H9 (cell line): Measurements from ENCODE around the gene MMP11. TPM values are rescaled to one million over a fixed set of nuclear protein-coding genes. Genes with fewer than 3 reads are reported as not detected.

ENCODE experiments used
- DNase-seq: peaks from one replicate; pipeline ENCODE4 v3.0.0-alpha.2; 2017
- H2AFZ ChIP-seq: one replicate; pipeline ENCODE4 v1.6.1; 2013; ENCODE audit warnings: mild to moderate bottlenecking, low read length, control low read depth, moderate library complexity
- H2AK5ac ChIP-seq: 2 replicates; pipeline ENCODE4 v1.6.1; 2013; ENCODE audit warnings: low read length, control low read depth, mixed read lengths; ENCODE audit not compliant: insufficient read length
- H2BK120ac ChIP-seq: one replicate; pipeline ENCODE4 v1.6.1; 2013; ENCODE audit warnings: low read depth, mild to moderate bottlenecking, low read length, control low read depth, inconsistent platforms; ENCODE audit not compliant: poor library complexity, severe bottlenecking
- H2BK12ac ChIP-seq: 2 replicates; pipeline ENCODE4 v1.6.1; 2013; ENCODE audit warnings: low read length, control low read depth, mixed read lengths, low read depth; ENCODE audit not compliant: insufficient read length
- H2BK15ac ChIP-seq: 2 replicates; pipeline ENCODE4 v1.6.1; 2013; ENCODE audit warnings: low read depth, low read length, control low read depth
- H2BK20ac ChIP-seq: one replicate; pipeline ENCODE4 v1.6.1; 2013; ENCODE audit warnings: low read depth, mild to moderate bottlenecking, low read length, control low read depth, inconsistent platforms; ENCODE audit not compliant: poor library complexity, severe bottlenecking
- H2BK5ac ChIP-seq: 2 replicates; pipeline ENCODE4 v1.6.1; 2013; ENCODE audit warnings: low read length, control low read depth, mixed read lengths; ENCODE audit not compliant: insufficient read length
- H3K14ac ChIP-seq: 2 replicates; pipeline ENCODE4 v1.6.1; 2013; ENCODE audit warnings: low read length, control low read depth; ENCODE audit not compliant: insufficient read depth
- H3K18ac ChIP-seq: 2 replicates; pipeline ENCODE4 v1.6.1; 2013; ENCODE audit warnings: low read depth, mild to moderate bottlenecking, mixed read lengths, low read length, control low read depth; ENCODE audit not compliant: insufficient read length
- H3K23ac ChIP-seq: 2 replicates; pipeline ENCODE4 v1.6.1; 2013; ENCODE audit warnings: low read length, control low read depth, mixed read lengths, low read depth; ENCODE audit not compliant: insufficient read length
- H3K23me2 ChIP-seq: 2 replicates; pipeline ENCODE4 v1.6.1; 2013; ENCODE audit warnings: low read depth, mild to moderate bottlenecking, mixed read lengths, low read length, control low read depth; ENCODE audit not compliant: insufficient read length, poor library complexity, severe bottlenecking
- H3K27ac ChIP-seq: 2 replicates; pipeline ENCODE4 v1.5.1; 2013; ENCODE audit warnings: low read length, control low read depth, mixed read lengths, low read depth; ENCODE audit not compliant: insufficient read length
- H3K27me3 ChIP-seq: 2 replicates; pipeline ENCODE4 v1.6.1; 2013; ENCODE audit warnings: low read length, control low read depth, inconsistent platforms; ENCODE audit not compliant: insufficient read depth
- H3K4ac ChIP-seq: 2 replicates; pipeline ENCODE4 v1.6.1; 2013; ENCODE audit warnings: low read depth, mild to moderate bottlenecking, control low read depth, inconsistent platforms, low read length, moderate library complexity
- H3K4me1 ChIP-seq: 2 replicates; pipeline ENCODE4 v1.6.1; 2013; ENCODE audit warnings: low read length, control low read depth, inconsistent platforms; ENCODE audit not compliant: insufficient read depth
- H3K4me2 ChIP-seq: 2 replicates; pipeline ENCODE4 v1.6.1; 2013; ENCODE audit warnings: low read length, control low read depth, mixed read lengths; ENCODE audit not compliant: insufficient read length, insufficient read depth
- H3K56ac ChIP-seq: 2 replicates; pipeline ENCODE4 v1.6.1; 2013; ENCODE audit warnings: low read depth, mild to moderate bottlenecking, mixed read lengths, low read length, control low read depth; ENCODE audit not compliant: insufficient read length
- H3K79me1 ChIP-seq: 2 replicates; pipeline ENCODE4 v1.6.1; 2013; ENCODE audit warnings: low read depth, mild to moderate bottlenecking, moderate library complexity, low read length, control low read depth, inconsistent platforms; ENCODE audit not compliant: insufficient read depth, poor library complexity, severe bottlenecking
- H3K79me2 ChIP-seq: 2 replicates; pipeline ENCODE4 v1.6.1; 2013; ENCODE audit warnings: low read length, control low read depth, inconsistent platforms; ENCODE audit not compliant: insufficient read depth
- H3K9ac ChIP-seq: 2 replicates; pipeline ENCODE4 v1.6.1; 2013; ENCODE audit warnings: low read length, control low read depth, mixed read lengths; ENCODE audit not compliant: insufficient read length; ENCODE audit errors: extremely low read depth
- H3K9me3 ChIP-seq: one replicate; pipeline ENCODE4 v1.6.1; 2013; ENCODE audit warnings: low read depth, low read length, inconsistent platforms; ENCODE audit not compliant: control insufficient read depth
- H3T11ph ChIP-seq: one replicate; pipeline ENCODE4 v1.6.1; 2013; ENCODE audit warnings: mild to moderate bottlenecking, low read length, control low read depth, inconsistent platforms
- H4K20me1 ChIP-seq: one replicate; pipeline ENCODE4 v1.6.1; 2013; ENCODE audit not compliant: control insufficient read depth, insufficient read length, insufficient read depth
- H4K5ac ChIP-seq: 2 replicates; pipeline ENCODE4 v1.6.1; 2013; ENCODE audit warnings: low read depth, mild to moderate bottlenecking, mixed read lengths, low read length, control low read depth; ENCODE audit not compliant: insufficient read length
- H4K8ac ChIP-seq: replicated peaks from 2 replicates; pipeline ENCODE4 v1.6.1; 2013; ENCODE audit warnings: low read length, control low read depth, mixed read lengths, low read depth; ENCODE audit not compliant: insufficient read length
- H4K91ac ChIP-seq: 2 replicates; pipeline ENCODE4 v1.6.1; 2013; ENCODE audit warnings: low read depth, mild to moderate bottlenecking, moderate library complexity, mixed read lengths, low read length, control low read depth; ENCODE audit not compliant: insufficient read length
- H3K27ac Mint-ChIP-seq, 3 experiments: 2 replicates in 2 of 3; 3 replicates in 1 of 3; pipeline ENCODE4 v1.8.0; 2020 to 2021; ENCODE audit warnings: mixed read lengths in 3 of 3, mild to moderate bottlenecking in 1 of 3, moderate library complexity in 1 of 3
- H3K27me3 Mint-ChIP-seq: 2 replicates; pipeline ENCODE4 v1.8.0; 2021; ENCODE audit warnings: low read depth, mild to moderate bottlenecking, moderate library complexity, mixed read lengths
- H3K36me3 Mint-ChIP-seq, 3 experiments: 2 replicates in 2 of 3; 3 replicates in 1 of 3; pipeline ENCODE4 v1.8.0; 2020 to 2021; ENCODE audit warnings: low read depth in 3 of 3, mixed read lengths in 3 of 3; ENCODE audit not compliant: insufficient read depth in 1 of 3
- H3K4me1 Mint-ChIP-seq, 2 experiments: 2 replicates each; pipeline ENCODE4 v1.8.0; 2020; ENCODE audit warnings: mixed read lengths in 2 of 2
- H3K4me3 Mint-ChIP-seq, 2 experiments: 2 replicates in 1 of 2; 3 replicates in 1 of 2; pipeline ENCODE4 v1.8.0; 2020 to 2021; ENCODE audit warnings: mild to moderate bottlenecking in 2 of 2, mixed read lengths in 2 of 2, moderate library complexity in 1 of 2
- H3K9me3 Mint-ChIP-seq, 2 experiments: 2 replicates in 1 of 2; 3 replicates in 1 of 2; pipeline ENCODE4 v1.8.0; 2020; ENCODE audit warnings: mild to moderate bottlenecking in 2 of 2, mixed read lengths in 2 of 2, moderate library complexity in 1 of 2
- WGBS: extraction: QIAGEN DNeasy Blood & Tissue Kit; methylation state at CpG from one replicate; pipeline ENCODE4 v1.1.7; 2013; ENCODE audit warnings: missing lambda C conversion rate, low lambda C conversion rate, mixed read lengths; ENCODE audit not compliant: insufficient read length; ENCODE audit errors: extremely low coverage; 5-methylcytosine and 5-hydroxymethylcytosine counted together
- total RNA-seq: library from RNA; stranded (reverse); gene quantifications from 2 replicates; pipeline ENCODE4 v1.2.1, GENCODE V29; 2021
- TF ChIP-seq, protein P1 (sequence below): fragments of 200-600 bp; sonication (generic); conservative IDR thresholded peaks from 3 replicates; pipeline ENCODE4 v1.8.0; 2021; ENCODE audit warnings: antibody characterized with exemption, mild to moderate bottlenecking

Gene MMP11
- total RNA-seq, 1 experiment from 2014 or later: 5.3 TPM

DNA sequence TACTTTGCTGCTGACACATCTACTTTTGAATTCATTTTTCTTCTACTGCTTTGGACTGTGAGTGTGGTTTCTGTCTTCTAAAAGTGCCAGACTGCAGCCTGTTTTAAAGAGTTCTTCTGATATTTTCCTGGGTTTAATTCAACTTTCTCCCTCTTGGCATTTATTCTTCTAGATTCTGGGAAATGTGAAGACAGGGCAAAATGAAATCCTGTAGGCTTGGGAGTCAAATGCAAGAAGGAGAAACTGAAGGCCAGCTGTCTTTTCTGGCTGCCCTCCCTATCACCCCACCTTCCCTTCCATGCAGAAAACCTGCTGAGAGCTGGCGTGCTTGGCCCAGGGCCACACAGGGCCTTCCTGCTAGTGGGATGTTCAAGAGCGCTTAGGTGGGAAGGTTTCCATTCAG lies 29.3 kb upstream of the MMP11 start:
- no peak overlapping the region for H2AK5ac ChIP-seq
- H3K79me2 ChIP-seq: no peaks in the 10 kb centered on the region
- H2AFZ ChIP-seq: no peak overlapping the region
- H3K4ac ChIP-seq: no peak overlapping the region
- no peak overlapping the region for H3K18ac ChIP-seq
- H3K27ac ChIP-seq: no peak overlapping the region
- H3K27me3 ChIP-seq: no peaks in the 10 kb centered on the region
- no peak overlapping the region for H2BK12ac ChIP-seq
- H4K91ac ChIP-seq: no peak overlapping the region
- Mint-ChIP-seq H3K27ac (no peak overlapping the region), H3K27me3 (no peaks in the 10 kb centered on the region), H3K9me3 (no peaks in the 10 kb centered on the region), H3K4me3 (no peak overlapping the region), H3K4me1 (no peaks in the 10 kb centered on the region; a peak in 1 of 4 replicates), H3K36me3 (peaks cover 16 to 25% (median 18%) of the 10 kb centered on the region in 3 experiments)
- no CpG with 5 or more reads among the region's 2 CpGs for WGBS
- H3K4me2 ChIP-seq: no peak overlapping the region
- H4K8ac ChIP-seq: no peak overlapping the region
- H4K5ac ChIP-seq: no peak overlapping the region
- no peak overlapping the region for H2BK15ac ChIP-seq
- H3T11ph ChIP-seq: no peak overlapping the region
- TF ChIP-seq, protein P1, sequence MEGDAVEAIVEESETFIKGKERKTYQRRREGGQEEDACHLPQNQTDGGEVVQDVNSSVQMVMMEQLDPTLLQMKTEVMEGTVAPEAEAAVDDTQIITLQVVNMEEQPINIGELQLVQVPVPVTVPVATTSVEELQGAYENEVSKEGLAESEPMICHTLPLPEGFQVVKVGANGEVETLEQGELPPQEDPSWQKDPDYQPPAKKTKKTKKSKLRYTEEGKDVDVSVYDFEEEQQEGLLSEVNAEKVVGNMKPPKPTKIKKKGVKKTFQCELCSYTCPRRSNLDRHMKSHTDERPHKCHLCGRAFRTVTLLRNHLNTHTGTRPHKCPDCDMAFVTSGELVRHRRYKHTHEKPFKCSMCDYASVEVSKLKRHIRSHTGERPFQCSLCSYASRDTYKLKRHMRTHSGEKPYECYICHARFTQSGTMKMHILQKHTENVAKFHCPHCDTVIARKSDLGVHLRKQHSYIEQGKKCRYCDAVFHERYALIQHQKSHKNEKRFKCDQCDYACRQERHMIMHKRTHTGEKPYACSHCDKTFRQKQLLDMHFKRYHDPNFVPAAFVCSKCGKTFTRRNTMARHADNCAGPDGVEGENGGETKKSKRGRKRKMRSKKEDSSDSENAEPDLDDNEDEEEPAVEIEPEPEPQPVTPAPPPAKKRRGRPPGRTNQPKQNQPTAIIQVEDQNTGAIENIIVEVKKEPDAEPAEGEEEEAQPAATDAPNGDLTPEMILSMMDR: no peak
- H2BK5ac ChIP-seq: no peak overlapping the region
- no peak overlapping the region for H2BK120ac ChIP-seq
- no peaks in the 10 kb centered on the region for H3K23me2 ChIP-seq
- no peaks in the 10 kb centered on the region for H3K9me3 ChIP-seq
- H4K20me1 ChIP-seq: no peaks in the 10 kb centered on the region
- no peak for DNase-seq
- no peak overlapping the region for H3K14ac ChIP-seq
- no peaks in the 10 kb centered on the region; the same call in 1 of the 2 replicates for H3K4me1 ChIP-seq
- H3K79me1 ChIP-seq: no peaks in the 10 kb centered on the region
- H3K23ac ChIP-seq: no peak overlapping the region
- no peak overlapping the region for H2BK20ac ChIP-seq
- no peak overlapping the region for H3K56ac ChIP-seq
- H3K9ac ChIP-seq: no peak overlapping the region
